GM10266 (cell line): Measurements from ENCODE around the gene LRSAM1.
"Not testable (repeated sequence)": the region's sequence is repeated elsewhere in the genome, so short reads cannot be mapped to it uniquely, and the experiment has no call there.

ENCODE experiments used
- DNase-seq: peaks from one replicate; pipeline ENCODE4 v3.0.0; 2012; ENCODE audit errors: extremely low spot score
- TF ChIP-seq, protein P1 (sequence below): IDR thresholded peaks from 2 replicates; pipeline ENCODE4 v1.5.1; 2012; ENCODE audit warnings: mild to moderate bottlenecking, low read depth; ENCODE audit not compliant: control insufficient read depth, insufficient read depth; ENCODE audit errors: missing control alignments

LRSAM1 gene

GRCh38 chr9:127463911-127464310, 12.6 kb downstream of the LRSAM1 start:
- TF ChIP-seq, protein P1, sequence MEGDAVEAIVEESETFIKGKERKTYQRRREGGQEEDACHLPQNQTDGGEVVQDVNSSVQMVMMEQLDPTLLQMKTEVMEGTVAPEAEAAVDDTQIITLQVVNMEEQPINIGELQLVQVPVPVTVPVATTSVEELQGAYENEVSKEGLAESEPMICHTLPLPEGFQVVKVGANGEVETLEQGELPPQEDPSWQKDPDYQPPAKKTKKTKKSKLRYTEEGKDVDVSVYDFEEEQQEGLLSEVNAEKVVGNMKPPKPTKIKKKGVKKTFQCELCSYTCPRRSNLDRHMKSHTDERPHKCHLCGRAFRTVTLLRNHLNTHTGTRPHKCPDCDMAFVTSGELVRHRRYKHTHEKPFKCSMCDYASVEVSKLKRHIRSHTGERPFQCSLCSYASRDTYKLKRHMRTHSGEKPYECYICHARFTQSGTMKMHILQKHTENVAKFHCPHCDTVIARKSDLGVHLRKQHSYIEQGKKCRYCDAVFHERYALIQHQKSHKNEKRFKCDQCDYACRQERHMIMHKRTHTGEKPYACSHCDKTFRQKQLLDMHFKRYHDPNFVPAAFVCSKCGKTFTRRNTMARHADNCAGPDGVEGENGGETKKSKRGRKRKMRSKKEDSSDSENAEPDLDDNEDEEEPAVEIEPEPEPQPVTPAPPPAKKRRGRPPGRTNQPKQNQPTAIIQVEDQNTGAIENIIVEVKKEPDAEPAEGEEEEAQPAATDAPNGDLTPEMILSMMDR = no peak

DNA sequence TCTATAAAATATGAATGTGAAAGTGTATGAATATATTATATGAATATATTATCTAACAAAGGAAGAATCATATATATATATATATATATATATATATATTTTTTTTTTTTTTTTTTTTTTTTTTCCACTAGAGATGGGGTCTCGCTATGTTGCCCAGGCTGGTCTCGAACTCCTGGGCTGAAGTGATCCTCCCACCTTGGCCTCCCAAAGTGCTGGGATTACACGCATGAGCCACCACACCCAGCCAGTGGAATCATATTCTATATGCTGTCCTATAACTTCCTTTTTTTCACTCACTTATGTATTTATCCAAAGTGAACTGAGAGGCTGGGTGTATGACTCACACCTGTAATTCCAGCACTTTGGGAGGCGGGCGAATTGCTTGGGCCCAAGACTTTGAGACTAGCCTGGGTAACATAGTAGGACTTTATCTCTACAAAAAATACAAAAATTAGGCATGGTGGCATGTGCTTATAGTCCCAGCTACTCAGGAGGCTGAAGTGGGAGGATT, 15.2 kb downstream of the LRSAM1 start:
- DNase-seq = not testable (repeated sequence)

More at GRCh38 chr9:127463911-127464310, 12.6 kb downstream of the LRSAM1 start:
- no peak for DNase-seq

GRCh38 chr9:127467621-127468020, 16.3 kb downstream of the LRSAM1 start:
- TF ChIP-seq, protein P1 = no peak
- no peak for DNase-seq

- TF ChIP-seq, protein P1 = no peak
- DNase-seq = no peak
These were observed 19.4 kb downstream of the LRSAM1 start for GRCh38 chr9:127470662-127471061.

DNA sequence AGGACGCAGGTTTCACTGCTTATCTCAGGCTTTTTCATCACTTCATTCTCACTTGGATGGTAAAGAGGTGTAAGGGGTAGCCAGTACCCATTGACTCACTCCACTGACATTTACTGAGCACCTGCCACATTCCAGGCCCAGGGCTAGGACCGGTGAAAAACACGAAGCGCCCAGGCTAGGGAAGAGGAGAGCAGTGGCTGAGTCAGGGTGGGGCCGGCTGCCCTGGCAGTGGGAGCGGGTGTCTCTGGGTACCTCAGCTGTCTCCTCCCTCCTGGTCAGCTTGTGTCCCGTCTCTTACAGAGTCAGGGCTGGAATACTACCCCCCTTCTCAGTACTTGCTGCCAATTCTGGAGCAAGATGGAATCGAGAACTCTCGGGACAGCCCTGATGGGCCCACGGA, 22.2 kb downstream of the LRSAM1 start:
- TF ChIP-seq, protein P1 = no peak
- DNase-seq = no peak

DNA sequence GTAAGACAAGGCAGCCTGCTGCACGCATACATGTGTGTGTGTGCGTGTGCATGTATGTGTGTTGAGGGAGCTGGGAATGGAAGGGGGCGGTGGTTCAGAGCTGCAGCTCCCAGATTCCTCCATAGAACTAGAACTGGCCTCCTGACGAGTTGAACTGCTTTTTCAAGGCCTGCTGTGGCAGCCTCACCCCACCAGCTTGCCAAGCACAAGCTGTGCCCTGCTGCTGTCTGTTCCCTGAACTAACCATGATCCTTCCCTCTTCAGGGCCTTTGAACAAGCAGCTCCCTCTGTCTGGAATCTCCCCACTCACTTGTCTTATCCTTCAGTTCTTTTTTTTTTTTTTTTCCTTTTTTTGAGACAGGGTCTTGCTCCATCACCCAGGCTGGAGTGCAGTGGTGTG, 22.6 kb downstream of the LRSAM1 start:
- TF ChIP-seq, protein P1 = no peak
- DNase-seq = no peak

GRCh38 chr9:127474592-127474991, 23.3 kb downstream of the LRSAM1 start:
- TF ChIP-seq, protein P1 = no peak

GRCh38 chr9:127479507-127480081, 28.3 kb downstream of the LRSAM1 start:
- no peak for DNase-seq
- TF ChIP-seq, protein P1 = no peak

More at GRCh38 chr9:127474592-127474991, 23.3 kb downstream of the LRSAM1 start:
- DNase-seq = no peak
